ENCODE data around the gene OST4. TPM values are rescaled to one million over a fixed set of nuclear protein-coding genes. Genes with fewer than 3 reads are reported as not detected.
A peak's percentile ranks its signal among the peaks of the same experiment; 100 is the strongest.

Gene OST4
- total RNA-seq, 1 donor from 2014 or later: 395 TPM

- H3K27me3 Mint-ChIP-seq (ENCODE audit: low read depth, unreplicated experiment): peaks cover 13% of the 10 kb centered on the region
- Histone ChIP-seq H2AFZ (ENCODE audit: low read depth, low read length) (no peak overlapping the region), H3K4me2 (ENCODE audit: low read length) (peak overlapping the region; percentile 91), H3K27me3 (ENCODE audit: insufficient read depth, low read length) (no peaks in the 10 kb centered on the region), H3K9me3 (ENCODE audit: insufficient read depth, low read depth, low read length) (no peaks in the 10 kb centered on the region), H4K20me1 (ENCODE audit: insufficient read depth, low read length) (peaks cover 11% of the 10 kb centered on the region), H3K9ac (ENCODE audit: low read length) (no peak overlapping the region), H3K79me2 (ENCODE audit: insufficient read depth, low read length) (peaks cover 12% of the 10 kb centered on the region), H3K4me3 (ENCODE audit: insufficient read depth, low read depth, low read length) (no peak overlapping the region), H3K36me3 (ENCODE audit: insufficient read depth, low read length) (peaks cover 2% of the 10 kb centered on the region), H3K27ac (ENCODE audit: low read depth, low read length) (no peak overlapping the region), H3K4me1 (ENCODE audit: insufficient read depth, low read length) (peaks cover 39% of the 10 kb centered on the region)
- DNase-seq (ENCODE audit: low read depth): no peak
- FAIRE-seq: no peak
- TF ChIP-seq EZH2 (IDR thresholded peaks at IDR 0.05; ENCODE audit: insufficient read depth, low read length) (no peak), CTCF (IDR thresholded peaks at IDR 0.05; ENCODE audit: insufficient read depth, low read depth, low read length) (no peak)
- peak overlapping the region; percentile 64 for H3K4me3 Mint-ChIP-seq (ENCODE audit: unreplicated experiment)
- H3K36me3 Mint-ChIP-seq (ENCODE audit: low read depth, unreplicated experiment): no peaks in the 10 kb centered on the region
- no peak overlapping the region for H3K27ac Mint-ChIP-seq (ENCODE audit: unreplicated experiment)
- H3K9me3 Mint-ChIP-seq (ENCODE audit: unreplicated experiment): no peaks in the 10 kb centered on the region
- H3K4me1 Mint-ChIP-seq (ENCODE audit: low read depth, unreplicated experiment): peaks cover 12% of the 10 kb centered on the region
Observed at GRCh38 chr2:27084297-27085061, 13.0 kb upstream of the OST4 start.

DNA sequence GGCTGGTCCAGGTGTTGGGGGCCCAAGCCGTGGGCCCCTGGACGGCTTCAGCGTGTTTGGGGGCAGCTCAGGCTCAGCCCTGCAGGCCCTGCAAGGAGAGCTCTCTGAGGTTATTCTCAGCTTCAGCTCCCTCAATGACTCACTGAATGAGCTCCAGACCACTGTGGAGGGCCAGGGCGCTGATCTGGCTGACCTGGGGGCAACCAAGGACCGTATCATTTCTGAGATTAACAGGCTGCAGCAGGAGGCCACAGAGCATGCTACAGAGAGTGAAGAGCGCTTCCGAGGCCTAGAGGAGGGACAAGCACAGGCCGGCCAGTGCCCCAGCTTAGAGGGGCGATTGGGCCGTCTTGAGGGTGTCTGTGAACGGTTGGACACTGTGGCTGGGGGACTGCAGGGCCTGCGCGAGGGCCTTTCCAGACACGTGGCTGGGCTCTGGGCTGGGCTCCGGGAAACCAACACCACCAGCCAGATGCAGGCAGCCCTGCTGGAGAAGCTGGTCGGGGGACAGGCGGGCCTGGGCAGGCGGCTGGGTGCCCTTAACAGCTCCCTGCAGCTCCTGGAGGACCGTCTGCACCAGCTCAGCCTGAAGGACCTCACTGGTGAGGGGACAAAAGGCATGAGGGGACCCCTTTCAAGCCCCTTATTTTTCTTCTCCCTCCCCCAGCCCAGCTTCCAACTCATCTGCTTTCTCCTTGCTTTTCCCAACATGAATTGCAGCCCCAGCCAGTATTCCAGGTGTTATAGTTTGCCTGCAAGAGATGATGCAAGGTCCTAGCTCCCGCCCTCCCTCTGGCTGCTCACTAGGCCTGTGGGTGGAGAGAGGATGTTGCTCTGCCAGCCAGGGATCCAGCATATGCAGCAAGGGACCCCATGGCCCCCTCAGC, 12.2 kb upstream of the OST4 start:
- peak overlapping the region; percentile 50 for H3K4me3 Mint-ChIP-seq (ENCODE audit: unreplicated experiment)
- no peaks in the 10 kb centered on the region for H3K36me3 Mint-ChIP-seq (ENCODE audit: low read depth, unreplicated experiment)
- Histone ChIP-seq H3K4me2 (ENCODE audit: low read length) (no peak overlapping the region), H3K36me3 (ENCODE audit: insufficient read depth, low read length) (peaks cover 2% of the 10 kb centered on the region), H3K27ac (ENCODE audit: low read depth, low read length) (no peak overlapping the region), H3K79me2 (ENCODE audit: insufficient read depth, low read length) (peaks cover 20% of the 10 kb centered on the region), H3K27me3 (ENCODE audit: insufficient read depth, low read length) (no peaks in the 10 kb centered on the region), H3K4me1 (ENCODE audit: insufficient read depth, low read length) (peaks cover 47% of the 10 kb centered on the region), H2AFZ (ENCODE audit: low read depth, low read length) (no peak overlapping the region), H4K20me1 (ENCODE audit: insufficient read depth, low read length) (peaks cover 11% of the 10 kb centered on the region), H3K4me3 (ENCODE audit: insufficient read depth, low read depth, low read length) (no peak overlapping the region), H3K9ac (ENCODE audit: low read length) (no peak overlapping the region), H3K9me3 (ENCODE audit: insufficient read depth, low read depth, low read length) (no peaks in the 10 kb centered on the region)
- FAIRE-seq (no peak), DNase-seq (ENCODE audit: low read depth) (no peak)
- H3K27me3 Mint-ChIP-seq (ENCODE audit: low read depth, unreplicated experiment): peaks cover 10% of the 10 kb centered on the region
- H3K4me1 Mint-ChIP-seq (ENCODE audit: low read depth, unreplicated experiment): peaks cover 12% of the 10 kb centered on the region
- H3K9me3 Mint-ChIP-seq (ENCODE audit: unreplicated experiment): no peaks in the 10 kb centered on the region
- H3K27ac Mint-ChIP-seq (ENCODE audit: unreplicated experiment): no peak overlapping the region
- no peak for TF ChIP-seq CTCF (IDR thresholded peaks at IDR 0.05; ENCODE audit: insufficient read depth, low read depth, low read length)
- TF ChIP-seq EZH2 (IDR thresholded peaks at IDR 0.05; ENCODE audit: insufficient read depth, low read length): no peak

Data from astrocyte (in vitro differentiated cells and primary cell).